Measurements from ENCODE around the gene ANKIB1. TPM values are rescaled to one million over a fixed set of nuclear protein-coding genes. Genes with fewer than 3 reads are reported as not detected.
"Not testable (repeated sequence)": the region's sequence is repeated elsewhere in the genome, so short reads cannot be mapped to it uniquely, and the experiment has no call there.

ANKIB1 gene
- total RNA-seq, 4 donors from 2014 or later = 11.5 to 24.2 (median 12.5) TPM

GRCh38 chr7:92436612-92437445, 191.1 kb downstream of the ANKIB1 start:
- H3K36me3 ChIP-seq = no peaks in the 10 kb centered on the region

DNA sequence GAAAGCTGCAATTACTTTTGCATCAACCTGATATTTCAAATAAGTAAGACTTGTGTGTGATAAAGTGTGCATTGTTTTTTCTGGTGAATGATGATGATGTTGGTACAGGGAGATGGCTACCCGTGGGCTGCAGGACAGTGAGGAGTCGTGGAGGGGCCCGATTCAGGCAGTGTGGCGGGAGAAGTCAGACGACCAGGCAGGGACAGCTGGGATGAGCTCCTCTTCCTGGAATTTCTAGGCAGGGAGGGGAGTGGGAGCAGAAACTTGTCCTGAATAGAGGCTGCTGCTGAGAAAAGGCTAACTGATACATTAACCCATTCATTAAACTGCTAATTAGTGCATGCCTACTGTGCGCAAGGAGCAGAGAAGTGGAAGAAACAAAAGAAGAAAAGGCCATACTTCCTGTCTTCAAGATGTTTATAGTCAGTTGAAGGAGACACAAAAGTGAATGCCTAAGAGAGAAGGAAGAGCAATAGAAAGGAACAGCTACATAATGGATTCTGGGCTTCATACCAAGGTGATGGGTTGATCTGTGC, 192.2 kb downstream of the ANKIB1 start:
- Histone ChIP-seq H3K9me3 (no peaks in the 10 kb centered on the region), H3K4me1 (no peaks in the 10 kb centered on the region), H3K27me3 (no peaks in the 10 kb centered on the region), H3K27ac (no peak overlapping the region), H3K4me3 (no peak overlapping the region), H3K36me3 (no peaks in the 10 kb centered on the region)
- no peak for DNase-seq
- ATAC-seq = no peak
- intact Hi-C loops (cut with DNase I; ENCODE audit: low total_unique reads) (loop anchor here (5.0 kb wide), 1 partner anchor 921 kb away; no protein-coding TSS in a partner anchor), in situ Hi-C loops (cut with MboI; ENCODE audit: low sequenced_read_pairs in 4 of 4) (no loop called here)
- TF ChIP-seq POLR2A (IDR thresholded peaks at IDR 0.05) (no peak), CTCF (IDR thresholded peaks at IDR 0.05 in 4 of 5, conservative IDR thresholded peaks at IDR 0.05 in 1 of 5) (no peak)

More at GRCh38 chr7:92436612-92437445, 191.1 kb downstream of the ANKIB1 start:
- Histone ChIP-seq H3K27me3 (no peaks in the 10 kb centered on the region), H3K4me1 (no peaks in the 10 kb centered on the region), H3K9me3 (no peaks in the 10 kb centered on the region), H3K4me3 (no peak overlapping the region), H3K27ac (no peak overlapping the region)
- TF ChIP-seq POLR2A (IDR thresholded peaks at IDR 0.05) (no peak), CTCF (IDR thresholded peaks at IDR 0.05 in 4 of 5, conservative IDR thresholded peaks at IDR 0.05 in 1 of 5) (no peak)
- no peak for ATAC-seq
- in situ Hi-C loops (cut with MboI; ENCODE audit: low sequenced_read_pairs in 4 of 4) (no loop called here), intact Hi-C loops (cut with DNase I; ENCODE audit: low total_unique reads) (loop anchor here (5.0 kb wide), 1 partner anchor 920 kb away; no protein-coding TSS in a partner anchor)
- DNase-seq = no peak

DNA sequence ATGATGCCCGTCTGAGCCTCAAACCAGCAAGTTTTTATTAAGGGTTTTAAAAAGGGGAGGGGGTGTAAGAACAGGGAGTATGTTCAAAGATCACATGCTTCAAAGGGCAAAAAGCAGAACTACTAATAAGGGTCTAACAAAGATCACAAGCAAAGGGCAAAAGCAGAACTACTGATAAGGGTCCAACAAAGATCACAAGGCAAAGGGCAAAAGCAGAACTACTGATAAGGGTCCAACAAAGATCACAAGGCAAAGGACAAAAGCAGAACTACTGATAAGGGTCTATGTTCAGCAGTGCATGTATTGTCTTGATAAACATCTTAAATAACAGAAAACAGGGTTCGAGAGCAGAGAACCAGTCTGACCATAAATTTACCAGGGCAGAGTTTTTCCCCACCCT, 196.9 kb downstream of the ANKIB1 start:
- H3K27me3 ChIP-seq, DNase-seq, H3K36me3 ChIP-seq, H3K4me3 ChIP-seq, ATAC-seq, H3K4me1 ChIP-seq, H3K9me3 ChIP-seq, H3K27ac ChIP-seq: not testable (repeated sequence)
- intact Hi-C loops (cut with DNase I; ENCODE audit: low total_unique reads) (loop anchor here (10.0 kb wide), 1 partner anchor 498 kb away; the partner anchor contains the start of gene AKAP9), in situ Hi-C loops (cut with MboI; ENCODE audit: low sequenced_read_pairs in 4 of 4) (loop anchor here in 1 of 4 donors (10.0 kb wide), 1 partner anchor 198 kb away; the partner anchor contains the start of genes ANKIB1 and KRIT1)

DNA sequence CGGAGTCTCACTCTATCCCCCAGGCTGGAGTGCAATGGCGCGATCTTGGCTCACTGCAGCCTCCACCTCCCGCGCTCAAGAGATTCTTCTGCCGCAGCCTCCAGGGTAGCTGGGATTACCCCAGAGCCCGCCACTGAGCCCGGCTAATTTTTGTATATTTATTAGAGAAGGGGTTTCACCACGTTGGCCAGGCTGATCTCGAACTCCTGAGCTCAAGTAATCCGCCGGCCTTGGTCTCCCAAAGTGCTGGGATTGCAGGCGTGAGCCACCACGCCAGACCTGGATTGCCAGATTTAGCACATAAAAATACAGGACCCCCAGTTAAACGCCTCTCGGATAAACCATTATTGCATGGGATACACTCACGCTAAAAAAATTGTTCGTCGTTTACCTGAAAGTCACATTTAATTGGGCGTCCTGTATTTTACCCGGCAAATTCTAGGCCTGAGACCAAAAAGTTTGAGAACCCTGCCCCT, 201.1 kb downstream of the ANKIB1 start:
- peak overlapping the region; percentile 91 to 98 (median 92) for H3K27ac ChIP-seq
- intact Hi-C loops (cut with DNase I; ENCODE audit: low total_unique reads) = loop anchor here (1.0 to 10.0 kb wide), 6 partner anchors 23 to 502 kb away; partner anchors contain the start of genes AKAP9, ANKIB1, KRIT1 and LRRD1

More for the DNA sequence above, 201.1 kb downstream of the ANKIB1 start:
- Histone ChIP-seq H3K36me3 (peaks cover 0 to 31% of the 10 kb centered on the region in 2 donors), H3K4me1 (peaks cover 12 to 15% of the 10 kb centered on the region in 2 donors), H3K4me3 (peak overlapping the region; percentile 78 to 99 (median 89)), H3K27me3 (no peaks in the 10 kb centered on the region), H3K9me3 (no peaks in the 10 kb centered on the region)
- in situ Hi-C loops (cut with MboI; ENCODE audit: low sequenced_read_pairs in 4 of 4) = loop anchor here in 1 of 4 donors (10.0 kb wide), 1 partner anchor 202 kb away; the partner anchor contains the start of genes ANKIB1 and KRIT1
- TF ChIP-seq CTCF (IDR thresholded peaks at IDR 0.05 in 4 of 5, conservative IDR thresholded peaks at IDR 0.05 in 1 of 5) (no peak), POLR2A (IDR thresholded peaks at IDR 0.05) (no peak)
- ATAC-seq = no peak
- DNase-seq = peak in 1 of 2 donors; percentile 17
